Pancreas (tissue), 10 donors: ENCODE results near the gene PLXDC1. TPM values are rescaled to one million over a fixed set of nuclear protein-coding genes. Genes with fewer than 3 reads are reported as not detected.

ENCODE experiments used
- ATAC-seq, 4 donors: fragments of 200-7000 bp; cut with Tn5 transposase; one replicate each; pipeline versions ENCODE4 v1.8.0 to v1.9.1; 2020; ENCODE audit warnings: mild to moderate bottlenecking in 4 of 4, moderate library complexity in 4 of 4
- DNase-seq, 6 donors: peaks; one replicate each; pipeline ENCODE4 v3.0.0-alpha.2; 2020
- FAIRE-seq: peaks from 2 replicates; lab custom pipeline; 2012; peaks lifted over from hg19 to GRCh38; lab: Jason Lieb, UNC
- H3K27ac ChIP-seq, 4 donors: fragments of 200-600 bp; sonication (generic); 1 replicate in 3 of 4; 2 replicates in 1 of 4; pipeline versions ENCODE4 v1.5.0 to v1.8.0; 2020
- H3K27me3 ChIP-seq, 4 donors: fragments of 200-600 bp; one replicate each; pipeline ENCODE4 v1.8.0; 2021
- H3K36me3 ChIP-seq, 3 donors: fragments of 200-600 bp; sonication (generic) in 1 of 3; one replicate each; pipeline versions ENCODE4 v1.5.0 to v1.8.0; 2020 to 2021
- H3K4me1 ChIP-seq, 3 donors: fragments of 200-600 bp; one replicate each; pipeline ENCODE4 v1.8.0; 2021
- H3K4me3 ChIP-seq, 4 donors: fragments of 200-600 bp; sonication (generic) in 2 of 4; one replicate each; pipeline versions ENCODE4 v1.5.0 to v1.8.0; 2020 to 2021
- H3K9me3 ChIP-seq, 4 donors: fragments of 200-600 bp; one replicate each; pipeline ENCODE4 v1.8.0; 2021
- WGBS, 2 donors: extraction: QIAGEN DNeasy Blood & Tissue Kit; methylation state at CpG; one replicate each; pipeline ENCODE4 v1.1.7; 2013; 5-methylcytosine and 5-hydroxymethylcytosine counted together
- intact Hi-C, 3 donors: fragments of 100-400 bp; cut with DNase I; formaldehyde crosslinking; loops; one replicate each; pipeline versions ENCODE4 v1.11.1 to v1.14.2; 2022
- polyA plus RNA-seq, 2 donors: library from polyadenylated mRNA; stranded (reverse); fragments of 200-250 nt; gene quantifications; one replicate each; pipeline ENCODE4 v1.2.3, GENCODE V29; 2013
- total RNA-seq, 6 donors: library from RNA; stranded (reverse); fragmentation: NEBNext Ultra II Directional in 4 of 6; extraction: Animal tissue kit (Norgen Biotek cat#: 25700) in 4 of 6; gene quantifications; one replicate each; pipeline versions ENCODE4 v1.2.1 to v1.2.4, GENCODE V29; 2021 to 2023
- TF ChIP-seq, protein P1 (sequence below), 4 donors: fragments of 200-600 bp; sonication (generic) in 3 of 4; IDR thresholded peaks; one replicate each; pipeline versions ENCODE4 v1.5.0 to v1.8.0; 2021; ENCODE audit warnings: antibody characterized with exemption in 4 of 4
- donor health status: healthy with polysubstance abuse.
- donor health status: DM: no; HTN: no; CAD: no; lungs with moderate emphysema.
- donor health status: DM: no; HTN: no; CAD: no.
- donor health status: control.
- donor health status: control.
- donor health status: Bipolar disorder and iron deficiency.
- donor health status: DM: yes; HTN: yes; CAD: no.
- donor health status: DM: no; HTN: no; CAD: no.
- donor health status: DM: no; HTN: no; CAD: no.
- donor health status: DM: yes; HTN: yes; CAD: no.

The PLXDC1 gene
- total RNA-seq (1 to 10 TPM in 5 of 6 donors, under 1 TPM in 1; 0.88 to 5.6 (median 1.8) TPM), polyA plus RNA-seq (1 to 10 TPM; 1.8 to 4.0 TPM)

DNA sequence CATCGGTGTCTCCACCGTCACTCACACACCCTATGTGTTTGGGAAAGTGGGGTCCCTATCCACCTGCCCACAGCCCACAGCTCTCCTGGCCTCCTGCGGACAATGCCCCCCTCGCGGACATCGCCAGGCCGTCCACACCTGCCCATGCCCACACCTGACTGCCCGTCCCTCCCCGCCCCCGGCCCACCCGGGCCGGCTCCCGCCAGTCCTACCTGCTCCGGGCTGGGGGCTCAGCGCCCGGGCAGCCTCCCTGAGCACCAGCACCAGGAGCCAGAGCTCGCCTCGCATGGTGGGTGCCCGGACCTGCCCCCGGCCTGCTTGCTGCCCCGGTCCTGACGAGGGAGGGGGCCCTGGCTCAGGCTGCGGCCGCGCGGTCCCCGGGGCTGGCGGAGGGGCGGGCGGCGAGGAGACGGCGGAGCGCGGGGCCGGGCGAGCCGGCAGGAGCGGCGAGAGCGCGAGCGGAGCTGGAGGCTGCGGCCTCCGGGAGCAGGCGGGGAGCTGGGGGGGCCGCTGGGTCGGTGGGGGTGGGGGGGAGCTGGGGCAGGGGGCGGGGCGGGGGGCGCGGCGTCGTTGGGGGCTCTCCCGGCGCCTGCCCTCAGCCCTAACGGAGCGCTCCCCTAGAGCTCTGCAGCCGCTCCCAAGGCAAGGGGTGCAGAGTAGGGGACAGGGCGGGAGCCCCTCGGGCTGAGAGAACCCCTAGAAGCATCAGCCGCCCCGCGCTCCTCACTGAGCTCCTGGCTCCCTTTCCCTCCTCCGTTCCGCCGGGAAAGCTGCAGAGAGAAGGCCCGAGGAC lies at the start of gene PLXDC1:
TSS of gene PLXDC1 (minus strand) at position 488 of the 793 bp plus-strand sequence. CDS start at position 288, 200 bp downstream.
- no peak for FAIRE-seq
- TF ChIP-seq, protein P1, sequence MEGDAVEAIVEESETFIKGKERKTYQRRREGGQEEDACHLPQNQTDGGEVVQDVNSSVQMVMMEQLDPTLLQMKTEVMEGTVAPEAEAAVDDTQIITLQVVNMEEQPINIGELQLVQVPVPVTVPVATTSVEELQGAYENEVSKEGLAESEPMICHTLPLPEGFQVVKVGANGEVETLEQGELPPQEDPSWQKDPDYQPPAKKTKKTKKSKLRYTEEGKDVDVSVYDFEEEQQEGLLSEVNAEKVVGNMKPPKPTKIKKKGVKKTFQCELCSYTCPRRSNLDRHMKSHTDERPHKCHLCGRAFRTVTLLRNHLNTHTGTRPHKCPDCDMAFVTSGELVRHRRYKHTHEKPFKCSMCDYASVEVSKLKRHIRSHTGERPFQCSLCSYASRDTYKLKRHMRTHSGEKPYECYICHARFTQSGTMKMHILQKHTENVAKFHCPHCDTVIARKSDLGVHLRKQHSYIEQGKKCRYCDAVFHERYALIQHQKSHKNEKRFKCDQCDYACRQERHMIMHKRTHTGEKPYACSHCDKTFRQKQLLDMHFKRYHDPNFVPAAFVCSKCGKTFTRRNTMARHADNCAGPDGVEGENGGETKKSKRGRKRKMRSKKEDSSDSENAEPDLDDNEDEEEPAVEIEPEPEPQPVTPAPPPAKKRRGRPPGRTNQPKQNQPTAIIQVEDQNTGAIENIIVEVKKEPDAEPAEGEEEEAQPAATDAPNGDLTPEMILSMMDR (IDR thresholded peaks at IDR 0.05): no peak
- peak within 1 kb of the TSS in 3 of 4 donors; percentile 18 to 60 (median 25) for H3K4me3 ChIP-seq
- H3K27ac ChIP-seq: no peak within 1 kb of the TSS
- H3K36me3 ChIP-seq: no peaks in the 10 kb centered on the region
- peaks cover 0 to 4% (median 0%) of the 10 kb centered on the region in 3 donors for H3K4me1 ChIP-seq
- H3K27me3 ChIP-seq: no peaks in the 10 kb centered on the region
- no peak for ATAC-seq
- no peaks in the 10 kb centered on the region for H3K9me3 ChIP-seq
- intact Hi-C loops: loop anchor here in 2 of 3 donors (5.0 to 10.0 kb wide), 2 partner anchors 87 to 169 kb away; no protein-coding TSS in a partner anchor
- 2 to 3% methylated on average over 35 to 59 of the region's 68 CpGs for WGBS, 2 donors
- peak in 2 of 6 donors; percentile 70 to 77 for DNase-seq

GRCh38 chr17:39200957-39201510 lies 49.6 kb upstream of the PLXDC1 start:
- H3K9me3 ChIP-seq: no peaks in the 10 kb centered on the region
- no peak for FAIRE-seq
- no peaks in the 10 kb centered on the region for H3K27me3 ChIP-seq
- DNase-seq: no peak
- H3K4me1 ChIP-seq: peaks cover 0 to 13% (median 12%) of the 10 kb centered on the region in 3 donors
- H3K4me3 ChIP-seq: peak overlapping the region; percentile 73 to 96 (median 86)
- H3K36me3 ChIP-seq: peaks cover 5 to 39% (median 27%) of the 10 kb centered on the region in 3 donors
- no peak for ATAC-seq
- intact Hi-C loops: no loop called here
- H3K27ac ChIP-seq: peak overlapping the region in 3 of 4 donors; percentile 94 to 99 (median 99)
- TF ChIP-seq, protein P1 (IDR thresholded peaks at IDR 0.05): no peak
- 24 to 32% methylated on average over 11 of the region's 11 CpGs for WGBS, 2 donors

GRCh38 chr17:39200070-39200879 lies 48.8 kb upstream of the PLXDC1 start, which contains the start of gene RPL19:
Gene RPL19 (plus strand): TSS chr17:39200283. CDS start chr17:39200345, 62 bp downstream.
- DNase-seq (peak; percentile 73 to 91 (median 78)), FAIRE-seq (no peak), ATAC-seq (peak; percentile 82 to 89 (median 83))
- Histone ChIP-seq H3K9me3 (no peaks in the 10 kb centered on the region), H3K4me1 (peaks cover 0 to 13% (median 12%) of the 10 kb centered on the region in 3 donors), H3K27me3 (no peaks in the 10 kb centered on the region), H3K27ac (peak within 1 kb of the TSS; percentile 94 to 99 (median 98)), H3K4me3 (peak within 1 kb of the TSS; percentile 73 to 96 (median 86)), H3K36me3 (peaks cover 5 to 39% (median 27%) of the 10 kb centered on the region in 3 donors)
- intact Hi-C loops: no loop called here
- TF ChIP-seq, protein P1 (IDR thresholded peaks at IDR 0.05): no peak
- WGBS, 2 donors: 0 to 1% methylated on average over 49 to 52 of the region's 52 CpGs

GRCh38 chr17:39199820-39200069 lies 48.3 kb upstream of the PLXDC1 start:
- peaks cover 0 to 13% (median 12%) of the 10 kb centered on the region in 3 donors for H3K4me1 ChIP-seq
- DNase-seq (peak; percentile 81 to 92 (median 86)), ATAC-seq (peak; percentile 85 to 92 (median 86)), FAIRE-seq (peak; percentile 61)
- peak overlapping the region in 3 of 4 donors; percentile 8 to 88 (median 73) for H3K4me3 ChIP-seq
- H3K27me3 ChIP-seq: no peaks in the 10 kb centered on the region
- 1% methylated on average over 10 of the region's 10 CpGs for WGBS, 2 donors
- H3K9me3 ChIP-seq: no peaks in the 10 kb centered on the region
- intact Hi-C loops: no loop called here
- TF ChIP-seq, protein P1 (IDR thresholded peaks at IDR 0.05): no peak
- H3K27ac ChIP-seq: peak overlapping the region; percentile 94 to 99 (median 98)
- H3K36me3 ChIP-seq: peaks cover 5 to 35% (median 27%) of the 10 kb centered on the region in 3 donors
